Brain microvascular endothelial cell (primary cell): ENCODE results near the gene SHCBP1.
"Not testable (repeated sequence)": the region's sequence is repeated elsewhere in the genome, so short reads cannot be mapped to it uniquely, and the experiment has no call there.

Experiments used
- DNase-seq: peaks from one replicate; pipeline ENCODE4 v3.0.0-alpha.2; 2020
- H3K27ac ChIP-seq: fragments of 250-450 bp; sonication (Bioruptor Pico); 2 replicates; pipeline ENCODE4 v1.5.1; 2020; ENCODE audit warnings: mild to moderate bottlenecking, moderate library complexity
- H3K27me3 ChIP-seq: fragments of 250-450 bp; sonication (Bioruptor Pico); replicated peaks from 2 replicates; pipeline ENCODE4 v1.5.1; 2020; ENCODE audit warnings: mild to moderate bottlenecking
- H3K36me3 ChIP-seq: fragments of 250-450 bp; sonication (Bioruptor Pico); replicated peaks from 2 replicates; pipeline ENCODE4 v1.5.1; 2020; ENCODE audit warnings: mild to moderate bottlenecking
- H3K4me3 ChIP-seq: 2 replicates; pipeline ENCODE4 v1.5.1; 2011; ENCODE audit warnings: low read depth, mild to moderate bottlenecking, control low read depth, low read length, moderate library complexity
- CTCF ChIP-seq: IDR thresholded peaks from 2 replicates; pipeline ENCODE4 v1.5.1; 2011; ENCODE audit warnings: low read depth, mild to moderate bottlenecking, moderate library complexity, low read length, control low read depth, inconsistent platforms; ENCODE audit errors: missing control alignments
- in situ Hi-C: cut with HindIII; loops from 2 replicates; pipeline ENCODE4 v1.10.0; 2017; ENCODE audit warnings: low sequenced_read_pairs, low pct_ligation_motif_present

The SHCBP1 gene

GRCh38 chr16:46555951-46556350, 65.2 kb downstream of the SHCBP1 start:
- TF ChIP-seq CTCF: no peak
- Histone ChIP-seq H3K4me3 (no peak overlapping the region), H3K27ac (no peak overlapping the region), H3K27me3 (no peaks in the 10 kb centered on the region), H3K36me3 (no peaks in the 10 kb centered on the region)
- in situ Hi-C loops: no loop called here
- DNase-seq: no peak

- peak; percentile 94 for TF ChIP-seq CTCF
- DNase-seq: peak; percentile 79
- H3K4me3 ChIP-seq, H3K27me3 ChIP-seq, H3K27ac ChIP-seq, H3K36me3 ChIP-seq, in situ Hi-C loops: not testable (repeated sequence)
Observed at GRCh38 chr16:46554435-46554834, 66.7 kb downstream of the SHCBP1 start.

- Histone ChIP-seq H3K36me3 (no peaks in the 10 kb centered on the region), H3K27me3 (no peaks in the 10 kb centered on the region), H3K27ac (no peak overlapping the region), H3K4me3 (no peak overlapping the region)
- no peak for DNase-seq
- in situ Hi-C loops: no loop called here
- TF ChIP-seq CTCF: no peak
Observed at GRCh38 chr16:46549477-46549876, 71.7 kb downstream of the SHCBP1 start.
